Breast epithelium (tissue), 3 donors: ENCODE measurements around the gene PTPRN2.

Experiments
- POLR2A ChIP-seq: fragments of 450-650 bp; IDR thresholded peaks from one replicate; pipeline ENCODE4 v1.6.1; 2016; ENCODE audit warnings: antibody characterized with exemption, mild to moderate bottlenecking, moderate library complexity
- POLR2AphosphoS5 ChIP-seq, 3 donors: sonication (generic); formaldehyde crosslinking; IDR thresholded peaks; one replicate each; pipeline ENCODE4 v1.6.1; 2017; ENCODE audit warnings: antibody characterized with exemption in 3 of 3
- TF ChIP-seq, protein P1 (sequence below), 3 donors: fragments of 450-650 bp; IDR thresholded peaks; one replicate each; pipeline ENCODE4 v1.5.1; 2016 to 2017; ENCODE audit warnings: antibody characterized with exemption in 3 of 3, mild to moderate bottlenecking in 3 of 3, moderate library complexity in 3 of 3

DNA sequence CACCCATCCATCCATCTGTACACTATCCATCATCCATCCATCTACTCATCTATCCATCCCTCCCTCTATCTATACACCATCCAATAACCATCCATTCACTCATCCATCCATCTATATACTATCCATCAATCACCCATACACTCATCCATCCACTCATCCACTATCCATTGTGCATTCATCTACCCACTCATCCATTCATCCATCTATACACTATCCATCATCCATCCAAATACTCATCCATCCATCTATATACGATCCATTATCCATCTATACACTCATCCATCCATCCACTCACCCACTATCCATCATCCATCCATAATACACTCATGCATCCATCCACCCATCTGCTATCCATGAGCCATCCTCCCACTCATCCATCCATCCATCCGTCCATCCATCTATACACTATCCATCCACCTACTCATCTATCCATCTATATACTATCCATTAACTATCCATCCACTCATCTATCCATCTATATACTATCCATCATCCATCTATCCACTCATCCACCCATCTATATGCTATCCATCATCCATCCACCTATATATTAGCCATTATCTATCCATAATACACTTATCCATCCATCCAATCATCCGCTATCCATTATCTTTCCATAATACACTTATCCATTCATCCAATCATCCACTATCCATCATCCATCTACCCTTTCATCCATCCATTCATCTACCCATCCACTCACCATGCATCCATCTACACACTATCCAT is 765.5 kb downstream of the PTPRN2 start:
- TF ChIP-seq, protein P1, sequence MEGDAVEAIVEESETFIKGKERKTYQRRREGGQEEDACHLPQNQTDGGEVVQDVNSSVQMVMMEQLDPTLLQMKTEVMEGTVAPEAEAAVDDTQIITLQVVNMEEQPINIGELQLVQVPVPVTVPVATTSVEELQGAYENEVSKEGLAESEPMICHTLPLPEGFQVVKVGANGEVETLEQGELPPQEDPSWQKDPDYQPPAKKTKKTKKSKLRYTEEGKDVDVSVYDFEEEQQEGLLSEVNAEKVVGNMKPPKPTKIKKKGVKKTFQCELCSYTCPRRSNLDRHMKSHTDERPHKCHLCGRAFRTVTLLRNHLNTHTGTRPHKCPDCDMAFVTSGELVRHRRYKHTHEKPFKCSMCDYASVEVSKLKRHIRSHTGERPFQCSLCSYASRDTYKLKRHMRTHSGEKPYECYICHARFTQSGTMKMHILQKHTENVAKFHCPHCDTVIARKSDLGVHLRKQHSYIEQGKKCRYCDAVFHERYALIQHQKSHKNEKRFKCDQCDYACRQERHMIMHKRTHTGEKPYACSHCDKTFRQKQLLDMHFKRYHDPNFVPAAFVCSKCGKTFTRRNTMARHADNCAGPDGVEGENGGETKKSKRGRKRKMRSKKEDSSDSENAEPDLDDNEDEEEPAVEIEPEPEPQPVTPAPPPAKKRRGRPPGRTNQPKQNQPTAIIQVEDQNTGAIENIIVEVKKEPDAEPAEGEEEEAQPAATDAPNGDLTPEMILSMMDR (IDR thresholded peaks at IDR 0.05), result no peak
- TF ChIP-seq POLR2A, result no peak
- no peak for TF ChIP-seq POLR2AphosphoS5 (IDR thresholded peaks at IDR 0.05)
